H1 (cell line): ENCODE results near the gene ZBTB40. TPM values are rescaled to one million over a fixed set of nuclear protein-coding genes. Genes with fewer than 3 reads are reported as not detected.

Experiments
- CTCF ChIA-PET: fragments of 300-600 bp; sonication (Branson Sonifier 250); formaldehyde crosslinking; loops from one replicate; lab custom pipeline; 2021; ENCODE audit not compliant: partially characterized antibody; lab: Charles Lee
- POLR2A ChIA-PET: fragments of 300-600 bp; sonication (Branson Sonifier 250); formaldehyde crosslinking; loops from one replicate; lab custom pipeline; 2021; ENCODE audit warnings: inconsistent platforms; ENCODE audit not compliant: partially characterized antibody; lab: Charles Lee
- DNase-seq, 2 experiments: peaks; one replicate each; pipeline versions ENCODE4 v3.0.0 to v3.0.0-alpha.2; 2010 to 2022; ENCODE audit warnings: low spot score in 2 of 2, low read depth in 1 of 2, mixed read lengths in 1 of 2
- FAIRE-seq: peaks from 2 replicates; lab custom pipeline; 2011; peaks lifted over from hg19 to GRCh38; lab: Jason Lieb, UNC
- H2AFZ ChIP-seq: 2 replicates; pipeline ENCODE4 v1.8.1; 2012; ENCODE audit warnings: low read length, inconsistent platforms
- H2AK5ac ChIP-seq: 2 replicates; pipeline ENCODE4 v1.6.1; 2013; ENCODE audit warnings: low read depth, low read length
- H2BK120ac ChIP-seq: replicated peaks from 2 replicates; pipeline ENCODE3; 2013; ENCODE audit warnings: low read depth, low read length, inconsistent platforms
- H2BK12ac ChIP-seq: 2 replicates; pipeline ENCODE4 v1.6.1; 2013; ENCODE audit warnings: low read depth, low read length
- H2BK15ac ChIP-seq: 2 replicates; pipeline ENCODE4 v1.6.1; 2013; ENCODE audit warnings: low read length
- H2BK20ac ChIP-seq: 2 replicates; pipeline ENCODE4 v1.6.1; 2013; ENCODE audit warnings: low read length
- H2BK5ac ChIP-seq: 2 replicates; pipeline ENCODE4 v1.6.1; 2013; ENCODE audit warnings: low read depth, low read length
- H3K14ac ChIP-seq: 2 replicates; pipeline ENCODE4 v1.6.1; 2013; ENCODE audit warnings: inconsistent platforms; ENCODE audit not compliant: insufficient read length
- H3K18ac ChIP-seq: 2 replicates; pipeline ENCODE4 v1.6.1; 2013; ENCODE audit warnings: low read length; ENCODE audit errors: extremely low read depth
- H3K23ac ChIP-seq: 2 replicates; pipeline ENCODE4 v1.6.1; 2013; ENCODE audit warnings: inconsistent platforms; ENCODE audit not compliant: insufficient read length
- H3K23me2 ChIP-seq: 2 replicates; pipeline ENCODE4 v1.6.1; 2013; ENCODE audit warnings: low read depth, low read length
- H3K27ac ChIP-seq: 2 replicates; pipeline ENCODE4 v1.6.1; 2011; ENCODE audit warnings: low read depth, low read length, inconsistent platforms
- H3K27me3 ChIP-seq, 4 experiments: replicated peaks in 1 of 4; 1 replicate in 1 of 4; 2 replicates in 3 of 4; pipeline versions ENCODE4 v1.6.1 to v1.8.1; 2011 to 2013; ENCODE audit warnings: low read length in 3 of 4, mild to moderate bottlenecking in 3 of 4, inconsistent platforms in 2 of 4, mixed read lengths in 2 of 4, moderate library complexity in 1 of 4; ENCODE audit not compliant: control insufficient read depth in 3 of 4, insufficient read depth in 3 of 4; ENCODE audit errors: extremely low read depth in 1 of 4
- H3K36me3 ChIP-seq, 4 experiments: 2 replicates each; pipeline versions ENCODE4 v1.6.1 to v1.8.1; 2011 to 2013; ENCODE audit warnings: mild to moderate bottlenecking in 4 of 4, low read length in 3 of 4, moderate library complexity in 2 of 4, control low read depth in 1 of 4, inconsistent platforms in 1 of 4; ENCODE audit not compliant: insufficient read depth in 4 of 4, control insufficient read depth in 2 of 4
- H3K4ac ChIP-seq: replicated peaks from 2 replicates; pipeline ENCODE3; 2013; ENCODE audit warnings: low read length, low read depth, mixed read lengths, inconsistent platforms; ENCODE audit not compliant: insufficient read length
- H3K4me1 ChIP-seq, 4 experiments: replicated peaks in 1 of 4; 1 replicate in 1 of 4; 2 replicates in 3 of 4; pipeline versions ENCODE4 v1.6.1 to v1.8.1; 2011 to 2013; ENCODE audit warnings: low read length in 3 of 4, inconsistent platforms in 2 of 4, mixed read lengths in 1 of 4; ENCODE audit not compliant: insufficient read depth in 4 of 4, control insufficient read depth in 3 of 4
- H3K4me2 ChIP-seq, 2 experiments: 2 replicates each; pipeline versions ENCODE4 v1.6.1 to v1.8.1; 2011 to 2013; ENCODE audit warnings: low read depth in 2 of 2, low read length in 2 of 2, control low read depth in 1 of 2, inconsistent platforms in 1 of 2, mild to moderate bottlenecking in 1 of 2; ENCODE audit not compliant: insufficient read depth in 1 of 2
- H3K4me3 ChIP-seq, 4 experiments: fragments of 200-600, 300-600 bp in 1 of 4; sonication (generic), shearing (Covaris generic), sonication (Bioruptor Twin) in 1 of 4; 2 replicates each; pipeline versions ENCODE4 v1.5.1 to v1.8.1; 2011 to 2016; ENCODE audit warnings: low read length in 4 of 4, low read depth in 3 of 4, control low read depth in 2 of 4, inconsistent platforms in 2 of 4, mild to moderate bottlenecking in 2 of 4, mixed read lengths in 1 of 4, moderate library complexity in 1 of 4; ENCODE audit not compliant: insufficient read depth in 2 of 4; ENCODE audit errors: extremely low read depth in 1 of 4
- H3K56ac ChIP-seq: replicated peaks from 2 replicates; pipeline ENCODE3; 2013; ENCODE audit warnings: low read depth, mild to moderate bottlenecking, mixed read lengths, low read length, inconsistent platforms; ENCODE audit not compliant: insufficient read length
- H3K79me1 ChIP-seq: 2 replicates; pipeline ENCODE4 v1.6.1; 2013; ENCODE audit warnings: low read depth, low read length, control low read depth
- H3K79me2 ChIP-seq, 2 experiments: 2 replicates each; pipeline versions ENCODE4 v1.6.1 to v1.8.1; 2012 to 2013; ENCODE audit warnings: low read length in 2 of 2, mild to moderate bottlenecking in 2 of 2, inconsistent platforms in 1 of 2; ENCODE audit not compliant: insufficient read depth in 2 of 2, control insufficient read depth in 1 of 2
- H3K9ac ChIP-seq, 4 experiments: replicated peaks in 1 of 4; 1 replicate in 1 of 4; 2 replicates in 3 of 4; pipeline versions ENCODE4 v1.6.1 to v1.8.1; 2011 to 2013; ENCODE audit warnings: low read depth in 3 of 4, low read length in 3 of 4, control low read depth in 2 of 4, mild to moderate bottlenecking in 2 of 4, moderate library complexity in 2 of 4, inconsistent platforms in 1 of 4; ENCODE audit errors: extremely low read depth in 1 of 4
- H3K9me3 ChIP-seq, 2 experiments: 2 replicates each; pipeline versions ENCODE4 v1.6.1 to v1.8.1; 2012 to 2013; ENCODE audit warnings: mild to moderate bottlenecking in 2 of 2, moderate library complexity in 2 of 2, control low read depth in 1 of 2, inconsistent platforms in 1 of 2, low read depth in 1 of 2, low read length in 1 of 2, mixed read lengths in 1 of 2; ENCODE audit not compliant: insufficient read depth in 2 of 2
- H4K20me1 ChIP-seq, 2 experiments: replicated peaks in 1 of 2; 2 replicates each; pipeline versions ENCODE3 to v1.8.1; 2011 to 2013; ENCODE audit warnings: inconsistent platforms in 2 of 2, low read length in 2 of 2, mild to moderate bottlenecking in 1 of 2; ENCODE audit not compliant: insufficient read depth in 2 of 2, control insufficient read depth in 1 of 2
- H4K5ac ChIP-seq: 2 replicates; pipeline ENCODE4 v1.6.1; 2013; ENCODE audit warnings: low read length, low read depth, mixed read lengths, inconsistent platforms; ENCODE audit not compliant: insufficient read length
- H4K8ac ChIP-seq: 2 replicates; pipeline ENCODE4 v1.8.0; 2013; ENCODE audit warnings: mild to moderate bottlenecking, moderate library complexity, low read length, inconsistent platforms; ENCODE audit not compliant: insufficient read depth; ENCODE audit errors: extremely low read depth
- H4K91ac ChIP-seq: replicated peaks from 2 replicates; pipeline ENCODE3; 2013; ENCODE audit warnings: low read length, mixed read lengths, inconsistent platforms; ENCODE audit not compliant: insufficient read length
- BACH1 ChIP-seq: IDR thresholded peaks from 2 replicates; pipeline ENCODE4 v1.6.1; 2012; ENCODE audit warnings: low read length, improper control_type of control experiment
- CBX5 ChIP-seq: fragments of 300-800, 300-1000 bp; sonication (generic); IDR thresholded peaks from 2 replicates; pipeline ENCODE4 v1.7.1; 2016; ENCODE audit warnings: antibody characterized with exemption, low read length, low read depth
- CTCF ChIP-seq, 3 experiments: IDR thresholded peaks; 1 replicate in 2 of 3; 2 replicates in 1 of 3; pipeline versions ENCODE4 v1.5.1 to v1.6.1; 2011; ENCODE audit warnings: low read length in 3 of 3, mild to moderate bottlenecking in 3 of 3, inconsistent platforms in 2 of 3, low read depth in 1 of 3, moderate library complexity in 1 of 3; ENCODE audit not compliant: insufficient read depth in 1 of 3; ENCODE audit errors: control extremely low read depth in 1 of 3
- JUN ChIP-seq: IDR thresholded peaks from 2 replicates; pipeline ENCODE4 v1.6.1; 2011; ENCODE audit warnings: low read depth, mild to moderate bottlenecking, improper control_type of control experiment, low read length
- RXRA ChIP-seq: IDR thresholded peaks from 2 replicates; pipeline ENCODE4 v1.6.1; 2011; ENCODE audit warnings: low read depth, mild to moderate bottlenecking, low read length, moderate library complexity; ENCODE audit not compliant: insufficient read depth
- SIX5 ChIP-seq: IDR thresholded peaks from 2 replicates; pipeline ENCODE4 v1.6.1; 2011; ENCODE audit warnings: mild to moderate bottlenecking, low read depth, low read length
- SP1 ChIP-seq: IDR thresholded peaks from 2 replicates; pipeline ENCODE4 v1.6.1; 2011; ENCODE audit warnings: low read depth, low read length
- USF2 ChIP-seq: IDR thresholded peaks from 2 replicates; pipeline ENCODE4 v1.6.1; 2011; ENCODE audit warnings: low read length, improper control_type of control experiment
- WGBS, 2 experiments: shearing (Covaris generic) in 1 of 2; methylation state at CpG; one replicate each; pipeline versions ENCODE4 v1.1.6 to v1.1.7; 2013 to 2015; ENCODE audit warnings: low lambda C conversion rate in 2 of 2, mixed read lengths in 2 of 2, inconsistent platforms in 1 of 2, low coverage in 1 of 2, missing lambda C conversion rate in 1 of 2; ENCODE audit not compliant: insufficient replicate concordance in 2 of 2, insufficient coverage in 1 of 2, insufficient read length in 1 of 2; ENCODE audit errors: extremely low coverage in 1 of 2, missing lambda C conversion rate in 1 of 2; 5-methylcytosine and 5-hydroxymethylcytosine counted together
- polyA plus RNA-seq, 7 experiments: library from polyadenylated mRNA; depleted of rRNA in 3 of 7; stranded (reverse) in 5 of 7; unstranded in 2 of 7; fragments of >200 nt in 5 of 7; fragments of 200-250 nt in 2 of 7; gene quantifications; 1 replicate in 5 of 7; 2 replicates in 1 of 7; 4 replicates in 1 of 7; pipeline versions ENCODE4 v1.2.1 to v1.2.3, GENCODE V29; 2011 to 2013; ENCODE audit warnings: missing spikeins in 2 of 7, mixed read lengths in 2 of 7
- total RNA-seq: library from RNA; stranded (reverse); fragmentation: NEBNext Ultra II Directional; extraction: Animal tissue kit (Norgen Biotek cat#: 25700); gene quantifications from 2 replicates; pipeline ENCODE4 v1.2.1, GENCODE V29; 2021

ZBTB40 gene
- total and polyA plus RNA-seq, 2 of the 8 experiments (the other 6 are each of a cell fraction or from before 2014, with no cell fraction given): 3.1 to 19.3 TPM

- H3K36me3 ChIP-seq: peaks cover 0 to under 1% (median 0%) of the 10 kb centered on the region in 4 experiments; a peak in 1 of 8 replicates
- no peak overlapping the region for H2BK20ac ChIP-seq
- no peak overlapping the region for H4K8ac ChIP-seq
- H3K27me3 ChIP-seq: no peaks in the 10 kb centered on the region
- H3K14ac ChIP-seq: no peak overlapping the region
- no peak overlapping the region for H2BK15ac ChIP-seq
- peaks cover 0 to 7% (median 2%) of the 10 kb centered on the region in 4 experiments; a peak in 3 of 7 replicates for H3K4me1 ChIP-seq
- H3K79me1 ChIP-seq: no peaks in the 10 kb centered on the region; the same call in 1 of the 2 replicates
- no peak overlapping the region for H2AFZ ChIP-seq
- H2BK12ac ChIP-seq: no peak overlapping the region; the same call in 1 of the 2 replicates
- H3K9ac ChIP-seq: no peak overlapping the region
- no peak overlapping the region for H2BK120ac ChIP-seq
- WGBS, 2 experiments: 88% methylated on average over 7 of the region's 7 CpGs; no CpG with 5 or more reads in 1 of the 2 experiments
- peaks cover 2 to 10% of the 10 kb centered on the region in 2 experiments for H4K20me1 ChIP-seq
- no peak overlapping the region for H3K4ac ChIP-seq
- ChIA-PET POLR2A (interaction anchor here (1.2 kb wide), 1 partner anchor 19 kb away, joined by 3 read pairs; no protein-coding TSS in a partner anchor), CTCF (interaction anchor here (1.2 kb wide), 1 partner anchor 9 kb away, joined by 3 read pairs; no protein-coding TSS in a partner anchor)
- H3K4me3 ChIP-seq: no peak overlapping the region
- H3K18ac ChIP-seq: no peak overlapping the region
- H4K5ac ChIP-seq: no peak overlapping the region
- no peak overlapping the region for H2BK5ac ChIP-seq
- no peak overlapping the region for H3K27ac ChIP-seq
- H3K9me3 ChIP-seq: peaks cover 4 to 5% of the 10 kb centered on the region in 2 experiments
- H2AK5ac ChIP-seq: no peak overlapping the region
- no peak overlapping the region for H3K4me2 ChIP-seq
- FAIRE-seq (no peak), DNase-seq (no peak)
- no peak overlapping the region for H3K23ac ChIP-seq
- no peaks in the 10 kb centered on the region; a peak in 1 of 4 replicates for H3K79me2 ChIP-seq
- H3K56ac ChIP-seq: no peak overlapping the region
- H3K23me2 ChIP-seq: peaks cover 7% of the 10 kb centered on the region; the same call in 1 of the 2 replicates
- H4K91ac ChIP-seq: peak overlapping the region; percentile 25
- no peak for TF ChIP-seq SP1
- TF ChIP-seq SIX5: no peak
- TF ChIP-seq CTCF (IDR thresholded peaks at IDR 0.05; ENCODE audit: control extremely low read depth in 1 of 3, insufficient read depth in 1 of 3, low read depth in 1 of 3, low read length in 3 of 3): no peak
- no peak for TF ChIP-seq USF2
- TF ChIP-seq CBX5: no peak
- no peak for TF ChIP-seq BACH1
- TF ChIP-seq JUN: no peak
- no peak for TF ChIP-seq RXRA
Observed at GRCh38 chr1:22573237-22573636, 121.6 kb downstream of the ZBTB40 start.
